Glomerular visceral epithelial cell (primary cell): ENCODE results near the gene PREPL.
"Not testable (repeated sequence)": the region's sequence is repeated elsewhere in the genome, so short reads cannot be mapped to it uniquely, and the experiment has no call there.

ENCODE experiments used
- DNase-seq: peaks from one replicate; pipeline ENCODE4 v3.0.0-alpha.2; 2016; ENCODE audit errors: extremely low spot score

The PREPL gene

GRCh38 chr2:44361330-44362206 is at the start of gene PREPL, which contains the start of gene CAMKMT:
Gene PREPL (minus strand): TSS chr2:44361494. CDS start chr2:44346342, 15,152 bp downstream.
Gene CAMKMT (plus strand): TSS chr2:44361947.
- peak; percentile 95 for DNase-seq

- DNase-seq = no peak
Measured at GRCh38 chr2:44398243-44398897, 37.1 kb upstream of the PREPL start.

GRCh38 chr2:44397447-44398175 is 36.3 kb upstream of the PREPL start:
- no peak for DNase-seq

GRCh38 chr2:44392338-44392943 is 31.1 kb upstream of the PREPL start:
- peak; percentile 27 for DNase-seq

DNA sequence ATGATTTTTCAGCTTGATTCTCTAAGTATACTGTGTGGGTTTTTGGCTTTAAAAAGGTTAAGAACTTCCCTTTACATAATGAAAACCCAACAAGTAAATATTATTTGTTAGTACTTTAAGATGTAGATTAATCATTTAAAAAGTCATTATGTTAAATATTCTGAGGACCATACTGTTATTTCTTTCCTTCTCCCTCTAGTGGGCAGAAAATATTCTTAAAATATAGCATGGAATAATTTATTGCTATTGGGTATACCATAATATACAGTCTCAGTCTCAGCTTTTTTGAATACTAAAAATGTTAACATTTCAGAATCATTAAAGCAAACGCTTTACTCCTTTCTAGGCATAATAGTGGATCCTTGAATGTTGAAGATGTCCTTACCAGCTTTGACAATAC is 28.6 kb upstream of the PREPL start:
- no peak for DNase-seq

GRCh38 chr2:44388877-44389276 is 27.6 kb upstream of the PREPL start:
- no peak for DNase-seq

- not testable (repeated sequence) for DNase-seq
Measured at GRCh38 chr2:44385226-44385625, 23.9 kb upstream of the PREPL start.

GRCh38 chr2:44377486-44377885 is 16.2 kb upstream of the PREPL start:
- DNase-seq = no peak

GRCh38 chr2:44372246-44372645 is 11.0 kb upstream of the PREPL start:
- no peak for DNase-seq

GRCh38 chr2:44371445-44371844 is 10.2 kb upstream of the PREPL start:
- DNase-seq = no peak

DNA sequence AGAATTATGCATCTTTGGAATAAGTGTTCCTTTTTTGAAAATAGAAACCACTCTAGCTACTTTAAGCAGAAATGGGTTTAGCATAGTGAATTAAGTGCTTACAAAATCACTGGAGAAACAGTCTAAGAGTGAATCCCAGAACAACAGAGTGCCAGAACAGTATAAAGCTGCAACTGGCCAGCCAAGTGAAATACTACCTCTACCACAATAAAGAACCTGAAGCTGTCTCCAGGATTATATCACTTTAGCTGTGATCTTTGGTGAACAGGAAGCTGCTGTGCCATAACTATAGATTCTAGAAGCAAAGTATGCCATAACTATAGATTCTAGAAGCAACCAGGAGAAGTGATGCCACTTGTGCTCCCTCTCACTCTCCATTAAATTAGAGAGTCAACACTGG is 8.1 kb upstream of the PREPL start:
- DNase-seq = no peak

DNA sequence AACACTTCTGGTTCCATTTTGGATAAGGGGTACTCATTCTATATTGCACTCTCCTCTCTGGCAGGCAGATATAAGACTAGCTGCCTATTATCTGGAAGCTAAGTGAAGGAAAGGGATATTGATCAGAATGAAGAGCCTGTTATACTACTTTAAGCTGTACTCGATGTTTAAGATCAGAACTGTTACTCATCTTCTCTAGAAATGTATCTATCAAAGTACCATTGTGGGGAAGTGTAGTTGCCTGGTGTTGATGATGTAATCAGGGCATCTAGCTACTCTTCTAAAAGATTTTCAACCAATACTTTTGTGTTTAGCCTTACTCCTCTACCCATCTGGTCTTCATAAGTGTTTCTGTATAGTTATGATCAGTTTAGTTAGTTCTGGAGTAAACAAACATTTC is 6.3 kb upstream of the PREPL start:
- no peak for DNase-seq

DNA sequence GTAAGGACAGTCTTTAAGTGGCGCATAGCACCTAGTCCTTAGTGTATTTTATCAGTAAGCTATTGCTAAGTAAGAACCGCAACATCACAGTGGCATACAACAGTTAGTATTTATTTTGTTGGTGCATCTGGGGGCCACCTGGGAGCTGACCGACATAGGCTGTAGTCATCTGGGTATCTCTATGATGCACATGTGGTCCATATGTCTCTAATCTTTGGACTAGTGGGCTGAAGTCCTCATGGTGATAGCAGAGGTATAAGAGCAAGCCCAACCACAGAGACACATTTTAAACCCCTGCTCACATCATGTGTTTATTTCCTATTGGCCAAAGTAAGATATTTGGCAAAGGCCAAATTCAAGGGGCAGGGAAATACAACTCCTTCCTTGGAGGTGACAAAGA is 3.3 kb upstream of the PREPL start:
- DNase-seq = no peak

- DNase-seq = peak; percentile 34
Measured at GRCh38 chr2:44362207-44363015, 1.1 kb upstream of the PREPL start.

DNA sequence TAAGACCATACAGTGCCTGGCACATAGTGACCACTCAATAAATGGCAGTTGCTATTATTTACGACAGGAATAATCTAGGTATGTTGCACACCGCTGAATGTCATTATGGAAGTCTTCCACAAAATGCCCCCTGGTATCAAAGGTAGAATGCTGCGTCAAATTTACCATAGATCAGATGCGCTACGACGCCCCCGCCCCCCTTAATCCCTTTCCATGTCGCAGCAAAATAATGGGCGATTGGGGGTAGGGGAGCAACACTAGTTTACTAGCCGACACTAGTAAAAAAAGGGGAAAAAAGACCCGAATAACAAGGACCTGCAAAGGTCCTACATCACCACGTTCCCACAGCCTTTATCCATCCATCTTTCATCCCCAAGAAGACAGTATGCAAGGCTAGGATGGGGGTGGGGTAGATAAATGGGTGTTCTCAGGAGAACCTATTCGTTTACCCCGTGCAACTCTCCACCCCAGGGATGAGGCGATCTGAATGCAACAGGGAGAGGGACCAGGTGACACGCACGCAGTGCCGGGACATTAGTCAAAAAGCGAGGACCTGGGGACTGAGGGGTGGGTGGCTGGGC is 455 bp downstream of the PREPL start:
- DNase-seq = no peak

- DNase-seq = peak; percentile 88
Measured at GRCh38 chr2:44358503-44358902, 2.8 kb downstream of the PREPL start.

- DNase-seq = no peak
Measured at GRCh38 chr2:44354761-44355160, 6.5 kb downstream of the PREPL start.

- DNase-seq = no peak
Measured at GRCh38 chr2:44352510-44352909, 8.8 kb downstream of the PREPL start.

- DNase-seq = no peak
Measured at GRCh38 chr2:44351676-44352075, 9.6 kb downstream of the PREPL start.

DNA sequence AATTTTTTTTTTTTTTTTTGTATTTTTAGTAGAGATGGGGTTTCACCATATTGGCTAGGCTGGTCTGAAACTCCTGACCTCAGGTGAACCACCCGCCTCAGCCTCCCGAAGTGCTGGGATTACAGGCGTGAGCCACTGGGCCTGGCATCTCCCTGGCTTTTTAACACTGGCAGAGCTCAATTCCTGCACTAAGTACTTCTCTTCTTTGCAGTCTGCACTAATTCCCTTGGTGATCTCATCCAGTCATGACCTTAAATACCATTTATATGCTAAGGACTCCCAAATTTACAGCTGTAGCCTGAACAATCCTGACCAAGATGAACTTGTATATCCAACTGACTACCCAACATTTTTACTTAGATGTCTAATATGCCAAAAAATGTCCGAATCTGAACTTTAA is 10.2 kb downstream of the PREPL start:
- no peak for DNase-seq

DNA sequence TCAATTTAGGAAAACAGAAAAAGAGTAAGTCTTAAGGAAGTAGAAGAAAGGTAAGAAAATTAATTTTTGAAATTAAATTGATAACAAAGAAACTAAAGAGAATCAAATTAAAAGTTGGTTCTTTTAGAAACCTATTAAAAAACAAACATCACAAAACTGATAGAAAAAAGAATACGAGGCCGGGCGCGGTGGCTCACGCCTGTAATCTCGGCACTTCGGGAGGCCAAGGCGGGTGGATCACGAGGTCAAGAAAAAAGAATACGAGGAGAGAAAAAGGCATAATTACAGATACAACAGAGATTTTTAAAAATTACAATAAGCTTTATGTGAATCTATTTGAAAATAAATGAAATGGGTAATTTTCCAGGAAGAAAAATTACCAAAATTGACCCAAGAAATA is 11.8 kb downstream of the PREPL start:
- DNase-seq = no peak
